Measurements from ENCODE around the gene ESYT2. TPM values are rescaled to one million over a fixed set of nuclear protein-coding genes. Genes with fewer than 3 reads are reported as not detected.

The ESYT2 gene
- total RNA-seq, 1 donor from 2014 or later = 61.3 TPM

GRCh38 chr7:158791107-158791506 lies 38.2 kb downstream of the ESYT2 start:
- no peak overlapping the region for H3K27ac Mint-ChIP-seq
- no peak for DNase-seq
- no peaks in the 10 kb centered on the region for H3K9me3 Mint-ChIP-seq
- H3K4me3 Mint-ChIP-seq = no peak overlapping the region
- no peaks in the 10 kb centered on the region for H3K27me3 Mint-ChIP-seq
- H3K36me3 Mint-ChIP-seq (ENCODE audit: low read depth) = peaks cover 60% of the 10 kb centered on the region
- intact Hi-C loops (cut with micrococcal nuclease) = no loop called here
- peaks cover 7% of the 10 kb centered on the region for H3K4me1 Mint-ChIP-seq

- no peak for DNase-seq
- no peaks in the 10 kb centered on the region for H3K9me3 Mint-ChIP-seq
- H3K4me1 Mint-ChIP-seq = peaks cover 7% of the 10 kb centered on the region
- H3K27ac Mint-ChIP-seq = no peak overlapping the region
- H3K4me3 Mint-ChIP-seq = no peak overlapping the region
- H3K27me3 Mint-ChIP-seq = no peaks in the 10 kb centered on the region
- peaks cover 56% of the 10 kb centered on the region for H3K36me3 Mint-ChIP-seq (ENCODE audit: low read depth)
- intact Hi-C loops (cut with micrococcal nuclease) = no loop called here
Measured at GRCh38 chr7:158789842-158790241, 39.5 kb downstream of the ESYT2 start.

- Mint-ChIP-seq H3K27me3 (no peaks in the 10 kb centered on the region), H3K27ac (no peak overlapping the region), H3K36me3 (ENCODE audit: low read depth) (peaks cover 40% of the 10 kb centered on the region), H3K4me3 (no peak overlapping the region), H3K4me1 (peaks cover 6% of the 10 kb centered on the region), H3K9me3 (no peaks in the 10 kb centered on the region)
- intact Hi-C loops (cut with micrococcal nuclease) = no loop called here
- no peak for DNase-seq
Measured at GRCh38 chr7:158786898-158787297, 42.4 kb downstream of the ESYT2 start.

GRCh38 chr7:158784270-158784669 lies 45.0 kb downstream of the ESYT2 start:
- H3K9me3 Mint-ChIP-seq = no peaks in the 10 kb centered on the region
- H3K27me3 Mint-ChIP-seq = no peaks in the 10 kb centered on the region
- intact Hi-C loops (cut with micrococcal nuclease) = loop anchor here (5.0 kb wide), 1 partner anchor 43 kb away; the partner anchor contains the start of gene ESYT2
- no peak for DNase-seq
- no peak overlapping the region for H3K4me3 Mint-ChIP-seq
- H3K27ac Mint-ChIP-seq = no peak overlapping the region
- H3K4me1 Mint-ChIP-seq = peaks cover 2% of the 10 kb centered on the region
- peaks cover 26% of the 10 kb centered on the region for H3K36me3 Mint-ChIP-seq (ENCODE audit: low read depth)

- no peak for DNase-seq
- peaks cover 2% of the 10 kb centered on the region for H3K4me1 Mint-ChIP-seq
- H3K36me3 Mint-ChIP-seq (ENCODE audit: low read depth) = peaks cover 32% of the 10 kb centered on the region
- intact Hi-C loops (cut with micrococcal nuclease) = loop anchor here (5.0 kb wide), 1 partner anchor 44 kb away; the partner anchor contains the start of gene ESYT2
- no peaks in the 10 kb centered on the region for H3K27me3 Mint-ChIP-seq
- H3K27ac Mint-ChIP-seq = no peak overlapping the region
- no peak overlapping the region for H3K4me3 Mint-ChIP-seq
- H3K9me3 Mint-ChIP-seq = no peaks in the 10 kb centered on the region
Measured at GRCh38 chr7:158783595-158783994, 45.7 kb downstream of the ESYT2 start.

- Mint-ChIP-seq H3K27me3 (no peaks in the 10 kb centered on the region), H3K36me3 (ENCODE audit: low read depth) (peaks cover 31% of the 10 kb centered on the region), H3K4me1 (peaks cover 2% of the 10 kb centered on the region), H3K4me3 (no peak overlapping the region), H3K27ac (no peak overlapping the region), H3K9me3 (no peaks in the 10 kb centered on the region)
- peak; percentile 66 for DNase-seq
- intact Hi-C loops (cut with micrococcal nuclease) = loop anchor here (5.0 kb wide), 1 partner anchor 44 kb away; the partner anchor contains the start of gene ESYT2
Measured at GRCh38 chr7:158782761-158783401, 46.4 kb downstream of the ESYT2 start.

GRCh38 chr7:158781974-158782664 lies 47.2 kb downstream of the ESYT2 start:
- no peak overlapping the region for H3K4me3 Mint-ChIP-seq
- no peak overlapping the region for H3K27ac Mint-ChIP-seq
- H3K4me1 Mint-ChIP-seq = peaks cover 8% of the 10 kb centered on the region
- H3K36me3 Mint-ChIP-seq (ENCODE audit: low read depth) = peaks cover 32% of the 10 kb centered on the region
- no peaks in the 10 kb centered on the region for H3K9me3 Mint-ChIP-seq
- no peaks in the 10 kb centered on the region for H3K27me3 Mint-ChIP-seq
- no peak for DNase-seq
- intact Hi-C loops (cut with micrococcal nuclease) = loop anchor here (5.0 kb wide), 1 partner anchor 45 kb away; the partner anchor contains the start of gene ESYT2

GRCh38 chr7:158781217-158781973 lies 47.9 kb downstream of the ESYT2 start:
- H3K4me3 Mint-ChIP-seq = no peak overlapping the region
- H3K36me3 Mint-ChIP-seq (ENCODE audit: low read depth) = peaks cover 34% of the 10 kb centered on the region
- DNase-seq = no peak
- intact Hi-C loops (cut with micrococcal nuclease) = loop anchor here (5.0 kb wide), 1 partner anchor 46 kb away; the partner anchor contains the start of gene ESYT2
- peaks cover 12% of the 10 kb centered on the region for H3K4me1 Mint-ChIP-seq
- no peak overlapping the region for H3K27ac Mint-ChIP-seq
- no peaks in the 10 kb centered on the region for H3K27me3 Mint-ChIP-seq
- H3K9me3 Mint-ChIP-seq = no peaks in the 10 kb centered on the region

- H3K27me3 Mint-ChIP-seq = no peaks in the 10 kb centered on the region
- peaks cover 21% of the 10 kb centered on the region for H3K4me1 Mint-ChIP-seq
- intact Hi-C loops (cut with micrococcal nuclease) = loop anchor here (10.0 kb wide), 2 partner anchors 75 to 195 kb away; partner anchors contain the start of gene NCAPG2
- peak overlapping the region; percentile 65 for H3K27ac Mint-ChIP-seq
- H3K9me3 Mint-ChIP-seq = no peaks in the 10 kb centered on the region
- H3K36me3 Mint-ChIP-seq (ENCODE audit: low read depth) = peaks cover 42% of the 10 kb centered on the region
- DNase-seq = no peak
- H3K4me3 Mint-ChIP-seq = peak overlapping the region; percentile 42
Measured at GRCh38 chr7:158779061-158780000, 50.0 kb downstream of the ESYT2 start.

GRCh38 chr7:158778471-158778870 lies 50.8 kb downstream of the ESYT2 start:
- peak overlapping the region; percentile 65 for H3K27ac Mint-ChIP-seq
- peaks cover 48% of the 10 kb centered on the region for H3K36me3 Mint-ChIP-seq (ENCODE audit: low read depth)

GRCh38 chr7:158777793-158778192 lies 51.5 kb downstream of the ESYT2 start:
- H3K9me3 Mint-ChIP-seq = no peaks in the 10 kb centered on the region
- no peaks in the 10 kb centered on the region for H3K27me3 Mint-ChIP-seq
- peaks cover 23% of the 10 kb centered on the region for H3K4me1 Mint-ChIP-seq
- H3K4me3 Mint-ChIP-seq = no peak overlapping the region
- no peak for DNase-seq
- intact Hi-C loops (cut with micrococcal nuclease) = loop anchor here (10.0 kb wide), 2 partner anchors 73 to 197 kb away; partner anchors contain the start of gene NCAPG2
- peaks cover 54% of the 10 kb centered on the region for H3K36me3 Mint-ChIP-seq (ENCODE audit: low read depth)
- H3K27ac Mint-ChIP-seq = no peak overlapping the region

More at GRCh38 chr7:158778471-158778870, 50.8 kb downstream of the ESYT2 start:
- H3K4me3 Mint-ChIP-seq = peak overlapping the region; percentile 42
- H3K9me3 Mint-ChIP-seq = no peaks in the 10 kb centered on the region
- intact Hi-C loops (cut with micrococcal nuclease) = loop anchor here (10.0 kb wide), 2 partner anchors 74 to 196 kb away; partner anchors contain the start of gene NCAPG2
- no peaks in the 10 kb centered on the region for H3K27me3 Mint-ChIP-seq
- peaks cover 20% of the 10 kb centered on the region for H3K4me1 Mint-ChIP-seq
- no peak for DNase-seq

GRCh38 chr7:158776474-158776873 lies 52.8 kb downstream of the ESYT2 start:
- intact Hi-C loops (cut with micrococcal nuclease) = loop anchor here (10.0 kb wide), 2 partner anchors 72 to 198 kb away; partner anchors contain the start of gene NCAPG2
- peaks cover 23% of the 10 kb centered on the region for H3K4me1 Mint-ChIP-seq
- peak overlapping the region; percentile 69 for H3K27ac Mint-ChIP-seq
- peaks cover 65% of the 10 kb centered on the region for H3K36me3 Mint-ChIP-seq (ENCODE audit: low read depth)
- no peak overlapping the region for H3K4me3 Mint-ChIP-seq
- no peak for DNase-seq
- H3K27me3 Mint-ChIP-seq = no peaks in the 10 kb centered on the region
- no peaks in the 10 kb centered on the region for H3K9me3 Mint-ChIP-seq

All from activated CD4-positive, alpha-beta T cell treated with anti-CD3 and anti-CD28 coated beads, Interleukin-2, amount 10 ng/mL, durations not matched to agents 24 days and 14 days (primary cell).